GM12878 (cell line): Measurements from ENCODE around the gene TFF2. TPM values are rescaled to one million over a fixed set of nuclear protein-coding genes. Genes with fewer than 3 reads are reported as not detected.

Experiments
- ATAC-seq: fragments of 200-7000 bp; cut with Tn5 transposase; 3 replicates; pipeline ENCODE4 v1.9.1; 2020; ENCODE audit warnings: mild to moderate bottlenecking, moderate library complexity
- BruUV-seq: library from RNA; stranded (reverse); fragments of 400-500 nt; replicated peaks from 2 replicates; lab custom pipeline; 2021; lab: Mats Ljungman, UMichigan
- CTCF ChIA-PET: fragments of 300-600 bp; sonication (Branson Sonifier 250); formaldehyde crosslinking; extraction: SDS; loops from one replicate; lab custom pipeline; 2021; ENCODE audit warnings: inconsistent platforms; lab: Yijun Ruan, JAX
- POLR2A ChIA-PET: fragments of 350-600 bp; formaldehyde crosslinking; extraction: SDS; loops from one replicate; lab custom pipeline; 2021; ENCODE audit warnings: inconsistent platforms; lab: Charles Lee
- RAD21 ChIA-PET: fragments of 300-600 bp; sonication (Branson Sonifier 250); formaldehyde crosslinking; loops from one replicate; lab custom pipeline; 2023; ENCODE audit warnings: antibody characterized with exemption; ENCODE audit not compliant: unreplicated experiment; lab: Charles Lee
- SMC1A ChIA-PET: fragments of 300-600 bp; sonication (Branson Sonifier 250); formaldehyde crosslinking; loops from one replicate; lab custom pipeline; 2023; ENCODE audit not compliant: unreplicated experiment, uncharacterized antibody; lab: Charles Lee
- DNase-seq: peaks from one replicate; pipeline ENCODE4 v3.0.0-alpha.2; 2011; ENCODE audit warnings: low read depth, low spot score
- FAIRE-seq: peaks from 3 replicates; lab custom pipeline; 2011; peaks lifted over from hg19 to GRCh38; lab: Jason Lieb, UNC
- H2AFZ ChIP-seq: 2 replicates; pipeline ENCODE4 v1.6.0; 2011; ENCODE audit warnings: low read depth, low read length, control low read depth; ENCODE audit not compliant: control insufficient read depth
- H3K27ac ChIP-seq: 2 replicates; pipeline ENCODE4 v1.5.1; 2011; ENCODE audit warnings: control low read depth; ENCODE audit not compliant: control insufficient read depth, insufficient read depth
- H3K27me3 ChIP-seq, 2 experiments: replicated peaks in 1 of 2; 2 replicates each; pipeline versions ENCODE4 v1.6.0 to v1.6.1; 2011; ENCODE audit warnings: low read length in 1 of 2; ENCODE audit not compliant: control insufficient read depth in 2 of 2, insufficient read depth in 2 of 2
- H3K36me3 ChIP-seq, 2 experiments: 2 replicates each; pipeline ENCODE4 v1.5.1; 2011; ENCODE audit warnings: low read length in 1 of 2; ENCODE audit not compliant: control insufficient read depth in 2 of 2, insufficient read depth in 2 of 2
- H3K4me1 ChIP-seq: 2 replicates; pipeline ENCODE4 v1.6.1; 2011; ENCODE audit warnings: mild to moderate bottlenecking, low read length, moderate library complexity, mixed read lengths; ENCODE audit not compliant: control insufficient read depth, insufficient read depth
- H3K4me2 ChIP-seq: 2 replicates; pipeline ENCODE4 v1.6.0; 2011; ENCODE audit warnings: control low read depth; ENCODE audit not compliant: control insufficient read depth, insufficient read depth
- H3K4me3 ChIP-seq: fragments of 200-600 bp; sonication (generic); 2 replicates; pipeline ENCODE4 v1.5.1; 2016
- H3K79me2 ChIP-seq: 2 replicates; pipeline ENCODE4 v1.6.0; 2011; ENCODE audit warnings: low read length; ENCODE audit not compliant: control insufficient read depth, insufficient read depth
- H3K9ac ChIP-seq: 2 replicates; pipeline ENCODE4 v1.8.0; 2011; ENCODE audit warnings: low read length, control low read depth, mixed read lengths; ENCODE audit not compliant: control insufficient read depth, insufficient read depth
- H3K9me3 ChIP-seq: replicated peaks from 3 replicates; pipeline ENCODE4 v1.5.1; 2011; ENCODE audit warnings: mild to moderate bottlenecking, low read length; ENCODE audit not compliant: control insufficient read depth, insufficient read depth
- H4K20me1 ChIP-seq: 2 replicates; pipeline ENCODE4 v1.6.0; 2011; ENCODE audit not compliant: control insufficient read depth, insufficient read depth
- ATF2 ChIP-seq: IDR thresholded peaks from 2 replicates; pipeline ENCODE4 v1.6.1; 2012; ENCODE audit warnings: low read length, inconsistent platforms
- CBX3 ChIP-seq: fragments of 200-600 bp; sonication (generic); IDR thresholded peaks from 2 replicates; pipeline ENCODE4 v1.6.1; 2016; ENCODE audit warnings: low read depth, borderline replicate concordance
- CTCF ChIP-seq, 3 experiments: IDR thresholded peaks in 2 of 3; conservative IDR thresholded peaks in 1 of 3; 2 replicates each; pipeline ENCODE4 v1.5.1; 2011; ENCODE audit warnings: low read depth in 3 of 3, low read length in 3 of 3, mild to moderate bottlenecking in 3 of 3, control low read depth in 2 of 3, moderate library complexity in 2 of 3, inconsistent platforms in 1 of 3, mixed read lengths in 1 of 3; ENCODE audit not compliant: control insufficient read depth in 2 of 3, insufficient read depth in 1 of 3; ENCODE audit errors: extremely low read depth in 1 of 3
- ETV6 ChIP-seq, 2 experiments: fragments of 450-650 bp in 1 of 2; IDR thresholded peaks in 1 of 2; conservative IDR thresholded peaks in 1 of 2; 2 replicates each; pipeline ENCODE4 v1.6.1; 2014; ENCODE audit warnings: antibody characterized with exemption in 1 of 2, borderline replicate concordance in 1 of 2, low read depth in 1 of 2, mild to moderate bottlenecking in 1 of 2, moderate library complexity in 1 of 2
- FOXM1 ChIP-seq: IDR thresholded peaks from 2 replicates; pipeline ENCODE4 v1.6.1; 2012; ENCODE audit warnings: low read depth, mild to moderate bottlenecking, inconsistent platforms, low read length, moderate library complexity
- MEF2B ChIP-seq: fragments of 450-650 bp; IDR thresholded peaks from 2 replicates; pipeline ENCODE4 v1.6.1; 2018; ENCODE audit warnings: mild to moderate bottlenecking, moderate library complexity; ENCODE audit not compliant: partially characterized antibody, poor library complexity, severe bottlenecking
- REST ChIP-seq: IDR thresholded peaks from 2 replicates; pipeline ENCODE4 v1.6.1; 2012; ENCODE audit warnings: mild to moderate bottlenecking, low read depth, low read length
- USF2 ChIP-seq: IDR thresholded peaks from 2 replicates; pipeline ENCODE4 v1.6.1; 2011; ENCODE audit warnings: low read depth, low read length, improper control_type of control experiment, borderline replicate concordance
- YY1 ChIP-seq: IDR thresholded peaks from 2 replicates; pipeline ENCODE4 v1.6.1; 2011; ENCODE audit warnings: low read depth, mild to moderate bottlenecking, low read length
- ZNF24 ChIP-seq: fragments of 450-650 bp; IDR thresholded peaks from 2 replicates; pipeline ENCODE4 v1.6.1; 2017; ENCODE audit warnings: antibody characterized with exemption, mild to moderate bottlenecking
- WGBS: methylation state at CpG from one replicate; pipeline ENCODE4 v1.1.6; 2016; ENCODE audit warnings: low lambda C conversion rate; ENCODE audit not compliant: insufficient replicate concordance, insufficient coverage; ENCODE audit errors: missing lambda C conversion rate; 5-methylcytosine and 5-hydroxymethylcytosine counted together
- in situ Hi-C: fragments of 300-500 bp; cut with MboI; formaldehyde crosslinking; loops from 9 replicates; pipeline ENCODE4 v1.14.3; 2018; ENCODE audit warnings: mixed read lengths
- intact Hi-C: fragments of 100-400 bp; cut with micrococcal nuclease; formaldehyde crosslinking; loops from one replicate; pipeline ENCODE4 v1.14.2; 2022; ENCODE audit not compliant: unreplicated experiment
- polyA plus RNA-seq, 11 experiments: library from polyadenylated mRNA; depleted of rRNA in 4 of 11; unstranded in 6 of 11; stranded (reverse) in 5 of 11; fragments of >200 nt; fragmentation: Nextera tagmentation in 4 of 11; fragmentation: Illumina TruSeq in 1 of 11; extraction: Ambion mirVana in 4 of 11; extraction: Trizol in 1 of 11; gene quantifications; 1 replicate in 1 of 11; 2 replicates in 10 of 11; pipeline versions ENCODE4 v1.2.1 to v1.2.3, GENCODE V29; 2011 to 2016; ENCODE audit warnings: inconsistent platforms in 2 of 11, missing spikeins in 2 of 11, low read depth in 1 of 11
- total RNA-seq, 4 experiments: library from RNA; depleted of rRNA in 3 of 4; stranded (reverse); fragments of >200 nt in 3 of 4; fragmentation: Illumina TruSeq in 1 of 4; extraction: Trizol in 1 of 4; gene quantifications; 2 replicates each; pipeline versions ENCODE4 v1.2.1 to v1.2.3, GENCODE V29; 2013 to 2021

TFF2 gene
- total and polyA plus RNA-seq, 10 of the 15 experiments (the other 5 are each of a cell fraction or from before 2014, with no cell fraction given), result 0.56 TPM; not detected in 9

- FAIRE-seq (peak; percentile 49), ATAC-seq (peak; percentile 90), DNase-seq (no peak)
- no TSS peak for BruUV-seq
- Histone ChIP-seq H4K20me1 (no peaks in the 10 kb centered on the region), H3K79me2 (no peaks in the 10 kb centered on the region), H3K9ac (no peak overlapping the region), H2AFZ (peak overlapping the region; percentile 42), H3K4me3 (no peak overlapping the region), H3K4me1 (peaks cover 13% of the 10 kb centered on the region), H3K36me3 (no peaks in the 10 kb centered on the region), H3K27me3 (no peaks in the 10 kb centered on the region), H3K9me3 (no peaks in the 10 kb centered on the region), H3K4me2 (no peak overlapping the region), H3K27ac (no peak overlapping the region)
- ChIA-PET SMC1A (interaction anchor here (0.8 to 6.7 kb wide), 8 partner anchors 28 to 198 kb away, joined by 3 to 41 read pairs (median 8); no protein-coding TSS in a partner anchor), CTCF (interaction anchor here (0.7 to 4.3 kb wide), 20 partner anchors 8 to 198 kb away, joined by 3 to 23 read pairs (median 4); partner anchors contain the start of genes TFF3 and UBASH3A), RAD21 (interaction anchor here (0.8 to 2.9 kb wide), 12 partner anchors 28 to 199 kb away, joined by 3 to 13 read pairs (median 5); no protein-coding TSS in a partner anchor), POLR2A (interaction anchor here (1.0 to 1.7 kb wide), 2 partner anchors 86 to 153 kb away, joined by 3 to 4 read pairs; no protein-coding TSS in a partner anchor)
- WGBS, result 61% methylated on average over 23 of the region's 23 CpGs
- intact Hi-C loops (loop anchor here (1.0 kb wide), 1 partner anchor 112 kb away; no protein-coding TSS in a partner anchor), in situ Hi-C loops (no loop called here)
- no peak for TF ChIP-seq ZNF24
- TF ChIP-seq MEF2B, result peak; percentile 18
- TF ChIP-seq USF2, result no peak
- peak; percentile 50 to 62 (median 53) for TF ChIP-seq CTCF (IDR thresholded peaks at IDR 0.05 in 2 of 3, conservative IDR thresholded peaks at IDR 0.05 in 1 of 3; ENCODE audit: control insufficient read depth in 2 of 3, extremely low read depth in 1 of 3, insufficient read depth in 1 of 3, low read depth in 3 of 3, low read length in 3 of 3)
- peak in 1 of 2 experiments; percentile 56; a peak in 1 of 4 replicates for TF ChIP-seq ETV6 (conservative IDR thresholded peaks at IDR 0.05 in 1 of 2, IDR thresholded peaks at IDR 0.05 in 1 of 2; ENCODE audit: borderline replicate concordance in 1 of 2, low read depth in 1 of 2)
- TF ChIP-seq FOXM1, result 0 out of 2 replicates have a peak, but pooled peaks have one; percentile 28
- no peak for TF ChIP-seq CBX3
- TF ChIP-seq REST, result no peak
- TF ChIP-seq YY1, result peak; percentile 73
- no peak for TF ChIP-seq ATF2
Measured at GRCh38 chr21:42337830-42338728, 12.7 kb downstream of the TFF2 start.
